ENCODE data around the gene PPM1L.

The PPM1L gene

GRCh38 chr3:161081633-161082032 is 325.6 kb downstream of the PPM1L start:
- no peak overlapping the region for H3K4me3 ChIP-seq (ENCODE audit: low read depth, low read length)
- TF ChIP-seq CTCF (IDR thresholded peaks at IDR 0.05; ENCODE audit: low read depth, low read length): no peak

GRCh38 chr3:161082063-161082462 is 326.0 kb downstream of the PPM1L start:
- H3K4me3 ChIP-seq (ENCODE audit: low read depth, low read length): no peak overlapping the region
- TF ChIP-seq CTCF (IDR thresholded peaks at IDR 0.05; ENCODE audit: low read depth, low read length): no peak

- no peak overlapping the region for H3K4me3 ChIP-seq (ENCODE audit: low read depth, low read length)
- no peak for TF ChIP-seq CTCF (IDR thresholded peaks at IDR 0.05; ENCODE audit: low read depth, low read length)
Measured at GRCh38 chr3:161083131-161083530, 327.1 kb downstream of the PPM1L start.

- TF ChIP-seq CTCF (IDR thresholded peaks at IDR 0.05; ENCODE audit: low read depth, low read length): no peak
- H3K4me3 ChIP-seq (ENCODE audit: low read depth, low read length): no peak overlapping the region
Measured at GRCh38 chr3:161084277-161084676, 328.2 kb downstream of the PPM1L start.

GRCh38 chr3:161093895-161094294 is 337.9 kb downstream of the PPM1L start:
- no peak for TF ChIP-seq CTCF (IDR thresholded peaks at IDR 0.05; ENCODE audit: low read depth, low read length)

GRCh38 chr3:161096771-161097367 is 340.8 kb downstream of the PPM1L start:
- TF ChIP-seq CTCF (IDR thresholded peaks at IDR 0.05; ENCODE audit: low read depth, low read length): no peak

More at GRCh38 chr3:161093895-161094294, 337.9 kb downstream of the PPM1L start:
- no peak overlapping the region for H3K4me3 ChIP-seq (ENCODE audit: low read depth, low read length)

GRCh38 chr3:161100994-161101393 is 345.0 kb downstream of the PPM1L start:
- no peak for TF ChIP-seq CTCF (IDR thresholded peaks at IDR 0.05; ENCODE audit: low read depth, low read length)

More at GRCh38 chr3:161096771-161097367, 340.8 kb downstream of the PPM1L start:
- H3K4me3 ChIP-seq (ENCODE audit: low read depth, low read length): no peak overlapping the region

More at GRCh38 chr3:161100994-161101393, 345.0 kb downstream of the PPM1L start:
- H3K4me3 ChIP-seq (ENCODE audit: low read depth, low read length): no peak overlapping the region

Data from WI38 (cell line).